Liver (tissue), 3 donors: Measurements from ENCODE around the gene OR6C65.

ENCODE experiments used
- ATF3 ChIP-seq: IDR thresholded peaks from 2 replicates; pipeline ENCODE4 v1.6.1; 2016; ENCODE audit warnings: antibody characterized with exemption
- CTCF ChIP-seq: fragments of 150-350 bp; IDR thresholded peaks from 2 replicates; pipeline ENCODE4 v1.5.1; 2017; ENCODE audit warnings: improper control_type of control experiment, low read depth, low read length; ENCODE audit not compliant: missing input control
- FOXA2 ChIP-seq: IDR thresholded peaks from 2 replicates; pipeline ENCODE4 v1.6.1; 2016; ENCODE audit warnings: antibody characterized with exemption
- MAX ChIP-seq: IDR thresholded peaks from 2 replicates; pipeline ENCODE4 v1.6.1; 2016; ENCODE audit warnings: antibody characterized with exemption
- NR2F2 ChIP-seq: IDR thresholded peaks from 2 replicates; pipeline ENCODE4 v1.6.1; 2016; ENCODE audit warnings: antibody characterized with exemption
- SP1 ChIP-seq: IDR thresholded peaks from 2 replicates; pipeline ENCODE4 v1.6.1; 2018; ENCODE audit warnings: antibody characterized with exemption, mild to moderate bottlenecking
- TAF1 ChIP-seq: conservative IDR thresholded peaks from 2 replicates; pipeline ENCODE4 v1.6.1; 2016; ENCODE audit warnings: antibody characterized with exemption, mild to moderate bottlenecking
- donor health status: healthy.
- donor health status: healthy.

- no peak for TF ChIP-seq TAF1
- no peak for TF ChIP-seq CTCF
- TF ChIP-seq FOXA2: no peak
- TF ChIP-seq SP1: no peak
- TF ChIP-seq NR2F2: no peak
- no peak for TF ChIP-seq MAX
- no peak for TF ChIP-seq ATF3
Observed at GRCh38 chr12:55443776-55444175, 43.4 kb downstream of the OR6C65 start, which contains the start of gene OR6C2.
